HEK293T (cell line): ENCODE measurements around the gene ATG2B.

Experiments used
- ARNT ChIP-seq: fragments of 450-650 bp; IDR thresholded peaks from 2 replicates; pipeline ENCODE4 v1.6.1; 2017; ENCODE audit warnings: mild to moderate bottlenecking
- CTBP1 ChIP-seq: fragments of 450-650 bp; IDR thresholded peaks from 2 replicates; pipeline ENCODE4 v1.6.1; 2016; ENCODE audit warnings: borderline replicate concordance
- NFRKB ChIP-seq: fragments of 450-650 bp; IDR thresholded peaks from 2 replicates; pipeline ENCODE4 v1.6.1; 2016; ENCODE audit warnings: mild to moderate bottlenecking, moderate library complexity

DNA sequence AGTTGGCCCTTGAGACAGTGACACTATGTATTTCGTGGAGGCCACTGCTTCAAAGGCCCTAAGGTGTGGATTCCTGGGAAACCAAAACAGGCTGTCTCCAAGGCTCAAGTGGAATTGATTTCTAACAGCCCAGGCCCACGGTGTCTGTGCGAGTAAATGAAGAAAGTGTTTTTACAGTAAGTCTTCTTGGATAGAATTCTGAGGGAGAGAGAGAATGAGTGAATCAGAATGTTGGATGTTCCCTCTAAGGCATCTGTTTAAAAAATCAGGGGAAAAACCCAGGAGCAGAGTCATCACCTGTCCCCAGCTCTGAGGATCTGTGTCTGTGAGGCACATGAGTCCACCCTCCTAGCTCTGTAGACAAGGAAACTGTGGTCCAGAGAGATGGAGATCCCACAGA is 129.5 kb downstream of the ATG2B start:
- no peak for TF ChIP-seq CTBP1
- no peak for TF ChIP-seq ARNT
- no peak for TF ChIP-seq NFRKB
